Panc1 (cell line): ENCODE results near the gene AGBL1.

Source experiments
- CTCF ChIP-seq: fragments of 450-650 bp; IDR thresholded peaks from 2 replicates; pipeline ENCODE4 v1.5.1; 2017; ENCODE audit warnings: mild to moderate bottlenecking
- POLR2AphosphoS5 ChIP-seq: IDR thresholded peaks from 2 replicates; pipeline ENCODE4 v1.6.1; 2012; ENCODE audit warnings: mild to moderate bottlenecking, low read depth, low read length, moderate library complexity
- REST ChIP-seq, 2 experiments: IDR thresholded peaks; 2 replicates each; pipeline ENCODE4 v1.6.1; 2011 to 2012; ENCODE audit warnings: low read depth in 2 of 2, control low read depth in 1 of 2, low read length in 1 of 2, mild to moderate bottlenecking in 1 of 2, moderate library complexity in 1 of 2; ENCODE audit not compliant: insufficient read depth in 1 of 2
- SIN3A ChIP-seq: IDR thresholded peaks from 2 replicates; pipeline ENCODE4 v1.6.1; 2012; ENCODE audit warnings: low read depth, mild to moderate bottlenecking, low read length, moderate library complexity, borderline replicate concordance; ENCODE audit not compliant: insufficient read depth
- TCF7L2 ChIP-seq: IDR thresholded peaks from 2 replicates; pipeline ENCODE4 v1.6.1; 2011; ENCODE audit warnings: mild to moderate bottlenecking, low read depth, low read length, inconsistent platforms

GRCh38 chr15:86506401-86506800 lies 426.7 kb downstream of the AGBL1 start:
- TF ChIP-seq CTCF (no peak), POLR2AphosphoS5 (no peak), TCF7L2 (no peak), SIN3A (no peak), REST (IDR thresholded peaks at IDR 0.05; ENCODE audit: insufficient read depth in 1 of 2, low read depth in 2 of 2, low read length in 1 of 2) (no peak)
